Hepatocyte (in vitro differentiated cells): ENCODE data around the gene SF3B1. TPM values are rescaled to one million over a fixed set of nuclear protein-coding genes. Genes with fewer than 3 reads are reported as not detected.

ENCODE experiments used
- DNase-seq: peaks from one replicate; pipeline ENCODE4 v3.0.0-alpha.2; 2016; ENCODE audit warnings: low spot score
- H2AFZ ChIP-seq: fragments of 200-600 bp; sonication (generic); 2 replicates; pipeline ENCODE4 v1.6.0; 2016; ENCODE audit warnings: antibody characterized with exemption, mild to moderate bottlenecking
- H3K27ac ChIP-seq: fragments of 200-600 bp; sonication (generic); 2 replicates; pipeline ENCODE4 v1.5.1; 2016; ENCODE audit warnings: mild to moderate bottlenecking
- H3K27me3 ChIP-seq: fragments of 200-600 bp; sonication (generic); 2 replicates; pipeline ENCODE4 v1.6.1; 2016
- H3K36me3 ChIP-seq: fragments of 200-600 bp; sonication (generic); replicated peaks from 2 replicates; pipeline ENCODE4 v1.5.1; 2016; ENCODE audit warnings: low read depth; ENCODE audit not compliant: insufficient read depth
- H3K4me1 ChIP-seq: fragments of 200-600 bp; sonication (generic); 2 replicates; pipeline ENCODE4 v1.5.1; 2016; ENCODE audit warnings: mild to moderate bottlenecking, moderate library complexity; ENCODE audit not compliant: insufficient read depth
- H3K4me2 ChIP-seq: fragments of 200-600 bp; sonication (generic); 2 replicates; pipeline ENCODE4 v1.6.0; 2016
- H3K4me3 ChIP-seq: fragments of 200-600 bp; sonication (generic); 2 replicates; pipeline ENCODE4 v1.5.1; 2016; ENCODE audit warnings: mild to moderate bottlenecking
- H3K79me2 ChIP-seq: fragments of 200-600 bp; sonication (generic); 2 replicates; pipeline ENCODE4 v1.6.0; 2017; ENCODE audit warnings: mild to moderate bottlenecking
- H3K9me2 ChIP-seq: fragments of 200-600 bp; sonication (generic); replicated peaks from 2 replicates; pipeline ENCODE4 v1.6.0; 2017; ENCODE audit warnings: mild to moderate bottlenecking; ENCODE audit not compliant: insufficient read depth
- H3K9me3 ChIP-seq: fragments of 200-600 bp; sonication (generic); 2 replicates; pipeline ENCODE4 v1.5.1; 2016; ENCODE audit warnings: low read depth, mild to moderate bottlenecking
- H4K20me1 ChIP-seq: fragments of 200-600 bp; sonication (generic); 2 replicates; pipeline ENCODE4 v1.6.0; 2016; ENCODE audit warnings: mild to moderate bottlenecking; ENCODE audit not compliant: insufficient read depth, poor library complexity, severe bottlenecking
- EZH2 ChIP-seq: fragments of 200-600 bp; sonication (generic); IDR thresholded peaks from 2 replicates; pipeline ENCODE4 v1.6.1; 2016; ENCODE audit warnings: antibody characterized with exemption, mild to moderate bottlenecking, borderline replicate concordance
- EZH2phosphoT487 ChIP-seq: fragments of 200-600 bp; sonication (generic); IDR thresholded peaks from one replicate; pipeline ENCODE4 v1.6.1; 2018; ENCODE audit warnings: antibody characterized with exemption, mild to moderate bottlenecking, low read depth, moderate library complexity; ENCODE audit not compliant: unreplicated experiment, severe bottlenecking
- WGBS: methylation state at CpG from one replicate; pipeline ENCODE4 v1.1.6; 2016; ENCODE audit warnings: low lambda C conversion rate; ENCODE audit errors: missing lambda C conversion rate; 5-methylcytosine and 5-hydroxymethylcytosine counted together
- polyA plus RNA-seq: library from polyadenylated mRNA; unstranded; fragments of >200 nt; fragmentation: Nextera tagmentation; extraction: Ambion mirVana; gene quantifications from 2 replicates; pipeline ENCODE4 v1.2.1, GENCODE V29; 2016
- total RNA-seq: library from RNA; depleted of rRNA; stranded (reverse); fragments of >200 nt; gene quantifications from 2 replicates; pipeline ENCODE4 v1.2.3, GENCODE V29; 2014
- TF ChIP-seq, protein P1 (sequence below): fragments of 200-600 bp; sonication (generic); IDR thresholded peaks from 2 replicates; pipeline ENCODE4 v1.5.1; 2016; ENCODE audit warnings: antibody characterized with exemption, mild to moderate bottlenecking; ENCODE audit not compliant: poor library complexity

Gene SF3B1
- total and polyA plus RNA-seq, 2 experiments from 2014 or later = 161 to 321 TPM

- H3K9me3 ChIP-seq = no peaks in the 10 kb centered on the region
- H2AFZ ChIP-seq = no peak overlapping the region
- no peaks in the 10 kb centered on the region for H3K4me1 ChIP-seq
- H4K20me1 ChIP-seq = peaks cover 4% of the 10 kb centered on the region
- H3K79me2 ChIP-seq = peaks cover 74% of the 10 kb centered on the region
- H3K4me2 ChIP-seq = no peak overlapping the region
- no peaks in the 10 kb centered on the region for H3K27me3 ChIP-seq
- DNase-seq = no peak
- no peak overlapping the region for H3K27ac ChIP-seq
- TF ChIP-seq EZH2phosphoT487 (no peak), EZH2 (no peak)
- TF ChIP-seq, protein P1, sequence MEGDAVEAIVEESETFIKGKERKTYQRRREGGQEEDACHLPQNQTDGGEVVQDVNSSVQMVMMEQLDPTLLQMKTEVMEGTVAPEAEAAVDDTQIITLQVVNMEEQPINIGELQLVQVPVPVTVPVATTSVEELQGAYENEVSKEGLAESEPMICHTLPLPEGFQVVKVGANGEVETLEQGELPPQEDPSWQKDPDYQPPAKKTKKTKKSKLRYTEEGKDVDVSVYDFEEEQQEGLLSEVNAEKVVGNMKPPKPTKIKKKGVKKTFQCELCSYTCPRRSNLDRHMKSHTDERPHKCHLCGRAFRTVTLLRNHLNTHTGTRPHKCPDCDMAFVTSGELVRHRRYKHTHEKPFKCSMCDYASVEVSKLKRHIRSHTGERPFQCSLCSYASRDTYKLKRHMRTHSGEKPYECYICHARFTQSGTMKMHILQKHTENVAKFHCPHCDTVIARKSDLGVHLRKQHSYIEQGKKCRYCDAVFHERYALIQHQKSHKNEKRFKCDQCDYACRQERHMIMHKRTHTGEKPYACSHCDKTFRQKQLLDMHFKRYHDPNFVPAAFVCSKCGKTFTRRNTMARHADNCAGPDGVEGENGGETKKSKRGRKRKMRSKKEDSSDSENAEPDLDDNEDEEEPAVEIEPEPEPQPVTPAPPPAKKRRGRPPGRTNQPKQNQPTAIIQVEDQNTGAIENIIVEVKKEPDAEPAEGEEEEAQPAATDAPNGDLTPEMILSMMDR = no peak
- 87% methylated on average over 5 of the region's 5 CpGs for WGBS
- peaks cover 3% of the 10 kb centered on the region for H3K36me3 ChIP-seq
- no peaks in the 10 kb centered on the region for H3K9me2 ChIP-seq
- H3K4me3 ChIP-seq = no peak overlapping the region
Observed at GRCh38 chr2:197414039-197414438, 20.8 kb downstream of the SF3B1 start.

DNA sequence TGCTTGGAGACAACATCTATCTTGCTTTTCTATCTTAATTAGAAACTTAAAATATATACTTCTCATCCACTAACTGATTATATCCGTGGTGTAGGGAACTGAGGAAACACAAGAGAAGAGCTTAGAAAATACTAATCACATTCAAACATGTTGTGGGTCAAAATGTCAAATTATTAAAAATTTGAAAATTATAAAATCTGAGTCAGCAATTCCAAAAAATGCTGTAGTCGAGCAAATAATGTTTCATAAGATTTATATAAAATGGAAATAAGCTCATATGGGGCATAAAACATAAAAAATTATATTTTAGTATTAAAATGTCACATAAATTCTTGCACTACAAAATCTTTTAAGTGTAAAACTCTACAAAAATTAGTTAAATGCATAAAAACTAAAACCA is 29.2 kb downstream of the SF3B1 start:
- H3K9me2 ChIP-seq = no peaks in the 10 kb centered on the region
- no peak overlapping the region for H3K4me2 ChIP-seq
- peaks cover 5% of the 10 kb centered on the region for H3K36me3 ChIP-seq
- DNase-seq = no peak
- peaks cover 5% of the 10 kb centered on the region for H4K20me1 ChIP-seq
- H3K27me3 ChIP-seq = no peaks in the 10 kb centered on the region
- no peak overlapping the region for H2AFZ ChIP-seq
- H3K79me2 ChIP-seq = peaks cover 28% of the 10 kb centered on the region
- no peak overlapping the region for H3K4me3 ChIP-seq
- no peaks in the 10 kb centered on the region for H3K9me3 ChIP-seq
- TF ChIP-seq EZH2phosphoT487 (no peak), EZH2 (no peak)
- TF ChIP-seq, protein P1 = no peak
- 95% methylated on average over 2 of the region's 2 CpGs for WGBS
- H3K4me1 ChIP-seq = no peaks in the 10 kb centered on the region
- H3K27ac ChIP-seq = no peak overlapping the region

DNA sequence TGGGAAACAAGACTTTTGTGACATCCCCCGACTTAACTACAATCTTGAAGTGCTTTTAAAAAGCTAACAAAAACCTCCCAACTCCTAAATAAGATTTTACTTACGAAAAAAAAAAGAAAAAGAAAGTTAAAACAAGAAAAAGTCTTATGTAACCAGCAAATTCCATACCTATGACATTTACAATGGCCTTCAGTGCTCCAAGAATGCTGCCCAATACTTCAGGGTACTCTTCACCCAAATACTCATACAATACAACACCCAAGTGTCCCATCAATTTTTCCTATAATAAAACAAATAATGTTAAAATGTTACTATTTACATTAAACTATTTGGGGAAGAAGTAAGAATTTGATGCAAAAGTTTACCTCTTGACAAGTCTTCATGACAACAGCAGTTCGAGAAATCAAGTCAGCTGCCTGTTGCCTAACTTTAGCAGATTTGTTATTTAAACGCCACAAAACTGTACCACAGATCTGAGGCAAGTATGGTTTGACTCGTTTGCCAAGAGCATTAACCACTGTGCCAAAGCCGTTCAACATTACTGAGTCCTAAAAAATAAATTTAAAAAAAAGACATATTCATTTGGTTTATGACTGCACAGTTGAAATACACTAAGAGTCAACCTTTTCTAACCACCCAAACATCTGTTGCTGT is 34.8 kb downstream of the SF3B1 start:
- no peak for TF ChIP-seq EZH2
- no peaks in the 10 kb centered on the region for H3K4me1 ChIP-seq
- no peak overlapping the region for H2AFZ ChIP-seq
- H3K79me2 ChIP-seq = peaks cover 19% of the 10 kb centered on the region
- H3K9me3 ChIP-seq = no peaks in the 10 kb centered on the region
- no peak overlapping the region for H3K4me3 ChIP-seq
- H3K36me3 ChIP-seq = peaks cover 5% of the 10 kb centered on the region
- H4K20me1 ChIP-seq = peaks cover 5% of the 10 kb centered on the region
- H3K9me2 ChIP-seq = no peaks in the 10 kb centered on the region
- no peak for DNase-seq
- no peaks in the 10 kb centered on the region for H3K27me3 ChIP-seq
- H3K27ac ChIP-seq = no peak overlapping the region
- H3K4me2 ChIP-seq = no peak overlapping the region
- 95% methylated on average over 6 of the region's 6 CpGs for WGBS

GRCh38 chr2:197398913-197399312 is 35.9 kb downstream of the SF3B1 start:
- 86% methylated on average over 2 of the region's 2 CpGs for WGBS
- no peak overlapping the region for H3K27ac ChIP-seq
- H3K4me1 ChIP-seq = no peaks in the 10 kb centered on the region
- peaks cover 14% of the 10 kb centered on the region for H3K79me2 ChIP-seq
- no peak overlapping the region for H3K4me3 ChIP-seq
- no peak overlapping the region for H2AFZ ChIP-seq
- TF ChIP-seq, protein P1 = no peak
- peaks cover 5% of the 10 kb centered on the region for H3K36me3 ChIP-seq
- peaks cover 2% of the 10 kb centered on the region for H4K20me1 ChIP-seq
- no peaks in the 10 kb centered on the region for H3K27me3 ChIP-seq
- DNase-seq = no peak
- no peaks in the 10 kb centered on the region for H3K9me3 ChIP-seq
- H3K4me2 ChIP-seq = no peak overlapping the region
- no peaks in the 10 kb centered on the region for H3K9me2 ChIP-seq
